ENCODE data around the gene MRPS26.
"Not testable (repeated sequence)": the region's sequence is repeated elsewhere in the genome, so short reads cannot be mapped to it uniquely, and the experiment has no call there.

Gene MRPS26

GRCh38 chr20:3045816-3046676, at the start of gene MRPS26:
TSS of gene MRPS26 (plus strand) at chr20:3046052. CDS start at chr20:3046069, 17 bp downstream.
- peak; percentile 89 for DNase-seq (ENCODE audit: low read depth)

GRCh38 chr20:2998728-2999127, 47.1 kb upstream of the MRPS26 start:
- no peak for DNase-seq (ENCODE audit: low read depth)

- DNase-seq (ENCODE audit: low read depth) = peak; percentile 71
These were observed 44.9 kb upstream of the MRPS26 start for GRCh38 chr20:3000852-3001523.

- DNase-seq (ENCODE audit: low read depth) = no peak
These were observed 42.4 kb upstream of the MRPS26 start for GRCh38 chr20:3003416-3003815.

- DNase-seq (ENCODE audit: low read depth) = peak; percentile 51
These were observed 34.7 kb upstream of the MRPS26 start for GRCh38 chr20:3010985-3011723.

GRCh38 chr20:3011752-3012151, 34.1 kb upstream of the MRPS26 start:
- no peak for DNase-seq (ENCODE audit: low read depth)

- DNase-seq (ENCODE audit: low read depth) = no peak
These were observed 32.1 kb upstream of the MRPS26 start for GRCh38 chr20:3013771-3014170.

- DNase-seq (ENCODE audit: low read depth) = no peak
These were observed 31.7 kb upstream of the MRPS26 start for GRCh38 chr20:3014179-3014578.

GRCh38 chr20:3014662-3015061, 31.2 kb upstream of the MRPS26 start:
- no peak for DNase-seq (ENCODE audit: low read depth)

GRCh38 chr20:3015302-3015701, 30.6 kb upstream of the MRPS26 start:
- not testable (repeated sequence) for DNase-seq (ENCODE audit: low read depth)

GRCh38 chr20:3021327-3021726, 24.5 kb upstream of the MRPS26 start:
- no peak for DNase-seq (ENCODE audit: low read depth)

GRCh38 chr20:3021777-3022176, 24.1 kb upstream of the MRPS26 start:
- no peak for DNase-seq (ENCODE audit: low read depth)

GRCh38 chr20:3022559-3023490, 23.0 kb upstream of the MRPS26 start:
- DNase-seq (ENCODE audit: low read depth) = not testable (repeated sequence)

- DNase-seq (ENCODE audit: low read depth) = no peak
These were observed 17.9 kb upstream of the MRPS26 start for GRCh38 chr20:3027987-3028386.

GRCh38 chr20:3031524-3032147, 14.2 kb upstream of the MRPS26 start:
- DNase-seq (ENCODE audit: low read depth) = no peak

GRCh38 chr20:3032624-3033023, 13.2 kb upstream of the MRPS26 start:
- DNase-seq (ENCODE audit: low read depth) = no peak

GRCh38 chr20:3037654-3038053, 8.2 kb upstream of the MRPS26 start:
- no peak for DNase-seq (ENCODE audit: low read depth)

GRCh38 chr20:3038454-3038853, 7.4 kb upstream of the MRPS26 start:
- DNase-seq (ENCODE audit: low read depth) = no peak

GRCh38 chr20:3039426-3039825, 6.4 kb upstream of the MRPS26 start:
- no peak for DNase-seq (ENCODE audit: low read depth)

- DNase-seq (ENCODE audit: low read depth) = no peak
These were observed 5.8 kb upstream of the MRPS26 start for GRCh38 chr20:3040086-3040485.

GRCh38 chr20:3041854-3042409, 3.9 kb upstream of the MRPS26 start:
- DNase-seq (ENCODE audit: low read depth) = peak; percentile 33
